ENCODE measurements around the gene CRCP. TPM values are rescaled to one million over a fixed set of nuclear protein-coding genes. Genes with fewer than 3 reads are reported as not detected.
"Not testable (repeated sequence)": the region's sequence is repeated elsewhere in the genome, so short reads cannot be mapped to it uniquely, and the experiment has no call there.

CRCP gene
- total RNA-seq, 1 donor from 2014 or later = 19.2 TPM

- Mint-ChIP-seq H3K27ac (ENCODE audit: unreplicated experiment) (no peak overlapping the region), H3K4me3 (ENCODE audit: unreplicated experiment) (no peak overlapping the region), H3K36me3 (ENCODE audit: low read depth, unreplicated experiment) (no peaks in the 10 kb centered on the region), H3K4me1 (ENCODE audit: unreplicated experiment) (no peaks in the 10 kb centered on the region), H3K27me3 (ENCODE audit: unreplicated experiment) (no peaks in the 10 kb centered on the region), H3K9me3 (ENCODE audit: unreplicated experiment) (no peaks in the 10 kb centered on the region)
- TF ChIP-seq CTCF (IDR thresholded peaks at IDR 0.05; ENCODE audit: unreplicated experiment) = no peak
- no peak for DNase-seq (ENCODE audit: low spot score)
Observed at GRCh38 chr7:66170309-66171231, 55.9 kb downstream of the CRCP start.

- H3K4me3 Mint-ChIP-seq (ENCODE audit: unreplicated experiment); DNase-seq (ENCODE audit: low spot score); H3K27me3 Mint-ChIP-seq (ENCODE audit: unreplicated experiment); H3K9me3 Mint-ChIP-seq (ENCODE audit: unreplicated experiment); H3K4me1 Mint-ChIP-seq (ENCODE audit: unreplicated experiment); H3K27ac Mint-ChIP-seq (ENCODE audit: unreplicated experiment); H3K36me3 Mint-ChIP-seq (ENCODE audit: low read depth, unreplicated experiment): not testable (repeated sequence)
Observed at GRCh38 chr7:66172536-66173401, 58.1 kb downstream of the CRCP start.

- no peak for DNase-seq (ENCODE audit: low spot score)
- no peaks in the 10 kb centered on the region for H3K9me3 Mint-ChIP-seq (ENCODE audit: unreplicated experiment)
- H3K4me1 Mint-ChIP-seq (ENCODE audit: unreplicated experiment) = no peaks in the 10 kb centered on the region
- no peak for TF ChIP-seq CTCF (IDR thresholded peaks at IDR 0.05; ENCODE audit: unreplicated experiment)
- no peak overlapping the region for H3K27ac Mint-ChIP-seq (ENCODE audit: unreplicated experiment)
- H3K4me3 Mint-ChIP-seq (ENCODE audit: unreplicated experiment) = no peak overlapping the region
- H3K36me3 Mint-ChIP-seq (ENCODE audit: low read depth, unreplicated experiment) = no peaks in the 10 kb centered on the region
- H3K27me3 Mint-ChIP-seq (ENCODE audit: unreplicated experiment) = no peaks in the 10 kb centered on the region
Observed at GRCh38 chr7:66173856-66174255, 59.2 kb downstream of the CRCP start.

GRCh38 chr7:66175006-66175405 lies 60.4 kb downstream of the CRCP start:
- not testable (repeated sequence) for H3K4me1 Mint-ChIP-seq (ENCODE audit: unreplicated experiment); H3K4me3 Mint-ChIP-seq (ENCODE audit: unreplicated experiment); H3K27ac Mint-ChIP-seq (ENCODE audit: unreplicated experiment); H3K27me3 Mint-ChIP-seq (ENCODE audit: unreplicated experiment); H3K9me3 Mint-ChIP-seq (ENCODE audit: unreplicated experiment); H3K36me3 Mint-ChIP-seq (ENCODE audit: low read depth, unreplicated experiment); DNase-seq (ENCODE audit: low spot score)

GRCh38 chr7:66176914-66177313 lies 62.3 kb downstream of the CRCP start:
- no peak overlapping the region for H3K4me3 Mint-ChIP-seq (ENCODE audit: unreplicated experiment)
- no peak overlapping the region for H3K27ac Mint-ChIP-seq (ENCODE audit: unreplicated experiment)
- H3K27me3 Mint-ChIP-seq (ENCODE audit: unreplicated experiment) = peaks cover 2% of the 10 kb centered on the region
- TF ChIP-seq CTCF (IDR thresholded peaks at IDR 0.05; ENCODE audit: unreplicated experiment) = no peak
- H3K4me1 Mint-ChIP-seq (ENCODE audit: unreplicated experiment) = no peaks in the 10 kb centered on the region
- no peaks in the 10 kb centered on the region for H3K9me3 Mint-ChIP-seq (ENCODE audit: unreplicated experiment)
- H3K36me3 Mint-ChIP-seq (ENCODE audit: low read depth, unreplicated experiment) = no peaks in the 10 kb centered on the region
- DNase-seq (ENCODE audit: low spot score) = no peak
